ENCODE data around the gene RP9.

Gene RP9, protein sequence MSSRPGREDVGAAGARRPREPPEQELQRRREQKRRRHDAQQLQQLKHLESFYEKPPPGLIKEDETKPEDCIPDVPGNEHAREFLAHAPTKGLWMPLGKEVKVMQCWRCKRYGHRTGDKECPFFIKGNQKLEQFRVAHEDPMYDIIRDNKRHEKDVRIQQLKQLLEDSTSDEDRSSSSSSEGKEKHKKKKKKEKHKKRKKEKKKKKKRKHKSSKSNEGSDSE

DNA sequence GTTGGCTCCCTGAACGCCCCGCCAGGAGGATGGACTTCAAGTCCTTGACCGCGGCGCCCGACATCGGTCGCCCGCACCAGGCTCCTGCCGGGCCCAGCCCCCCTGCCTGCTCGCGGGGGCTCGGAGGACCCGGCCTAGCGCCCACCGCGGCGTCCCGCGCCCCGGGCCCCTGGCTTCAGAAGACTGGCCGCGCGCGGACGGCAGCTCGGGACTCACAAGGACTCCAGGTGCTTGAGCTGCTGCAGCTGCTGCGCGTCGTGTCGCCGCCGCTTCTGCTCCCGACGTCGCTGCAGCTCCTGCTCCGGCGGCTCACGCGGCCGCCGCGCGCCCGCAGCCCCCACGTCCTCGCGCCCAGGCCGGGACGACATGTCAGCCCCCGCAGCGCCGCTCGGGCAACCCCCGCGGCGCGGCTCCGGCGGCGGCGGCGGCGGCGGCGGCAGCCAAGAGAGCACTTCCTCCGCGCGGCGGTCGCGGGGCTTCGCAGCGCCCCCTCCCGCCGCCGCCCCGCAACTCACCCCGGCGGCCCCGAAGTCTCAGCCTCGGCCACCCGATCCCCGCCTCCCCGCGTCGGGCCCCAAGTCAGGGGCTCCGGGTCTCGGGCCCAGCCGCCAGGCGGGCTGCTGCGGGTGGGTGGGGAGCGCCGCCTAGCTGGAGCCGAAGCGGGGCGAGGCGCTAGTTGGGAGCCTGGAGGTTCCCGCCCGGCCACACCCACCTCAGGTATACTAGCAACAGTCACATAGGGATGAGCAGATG, at the start of gene RP9:
Gene RP9, minus strand, starts transcription at position 400 of the 753 bp plus-strand sequence. Its CDS starts 32 bp downstream, at position 368.
- peak; percentile 75 for DNase-seq (ENCODE audit: low spot score)

DNA sequence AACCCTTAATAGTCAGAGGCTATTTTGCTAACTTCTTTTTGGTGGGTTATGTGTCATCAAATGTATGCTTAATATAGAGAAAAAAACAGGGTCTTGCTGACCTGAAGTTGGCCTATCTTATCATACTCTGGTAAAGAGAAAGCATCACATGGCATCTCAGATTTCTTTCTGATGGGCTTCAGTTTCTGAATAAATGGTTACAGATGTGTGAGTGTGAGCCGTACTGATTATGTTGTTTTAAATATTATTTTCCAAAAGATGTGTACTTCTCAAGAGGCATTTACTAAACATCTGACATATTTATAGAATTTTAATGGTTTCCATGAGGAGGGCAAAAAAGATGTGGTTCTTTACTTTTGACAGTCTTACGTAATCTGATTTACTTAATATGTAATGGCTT, 48.6 kb upstream of the RP9 start:
- DNase-seq (ENCODE audit: low spot score), result no peak

DNA sequence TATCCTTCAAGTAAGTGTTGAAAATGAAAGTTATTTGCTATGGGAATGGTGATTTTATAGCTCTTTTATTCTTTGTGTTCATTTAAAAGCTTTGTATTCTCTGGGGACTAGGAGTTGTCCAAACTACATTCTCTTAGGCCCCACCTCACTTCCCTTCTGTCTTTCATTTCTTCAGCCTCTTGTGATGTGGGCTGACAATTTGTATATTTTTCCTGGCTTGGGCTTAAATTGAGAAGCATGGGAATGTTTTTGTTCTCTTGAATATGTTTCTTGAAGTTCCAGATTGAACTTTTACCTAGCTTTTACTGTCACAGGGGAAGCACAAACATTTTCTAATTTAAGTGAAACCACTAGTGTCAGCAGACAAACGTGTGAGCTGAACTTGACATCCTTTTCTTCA, 48.1 kb upstream of the RP9 start:
- DNase-seq (ENCODE audit: low spot score), result peak; percentile 8

DNA sequence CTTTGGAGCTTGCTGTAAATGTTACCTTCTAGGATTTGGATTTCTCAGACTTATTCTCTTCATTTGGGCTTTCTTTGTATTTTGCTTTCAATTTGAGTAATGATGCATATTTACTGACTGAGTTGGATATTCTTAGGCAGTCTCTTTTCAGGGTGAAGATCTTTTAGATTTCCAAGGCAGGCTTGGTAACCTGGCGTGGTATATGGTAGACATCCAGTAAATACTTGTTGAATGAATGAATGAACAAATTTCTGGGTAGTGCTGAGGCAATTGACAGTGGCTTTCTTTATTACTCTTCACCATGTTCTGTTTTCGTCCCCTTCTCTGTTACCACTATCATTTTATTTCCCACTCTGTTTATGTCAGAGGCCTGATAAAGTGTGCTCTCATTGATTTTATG, 47.2 kb upstream of the RP9 start:
- no peak for DNase-seq (ENCODE audit: low spot score)

DNA sequence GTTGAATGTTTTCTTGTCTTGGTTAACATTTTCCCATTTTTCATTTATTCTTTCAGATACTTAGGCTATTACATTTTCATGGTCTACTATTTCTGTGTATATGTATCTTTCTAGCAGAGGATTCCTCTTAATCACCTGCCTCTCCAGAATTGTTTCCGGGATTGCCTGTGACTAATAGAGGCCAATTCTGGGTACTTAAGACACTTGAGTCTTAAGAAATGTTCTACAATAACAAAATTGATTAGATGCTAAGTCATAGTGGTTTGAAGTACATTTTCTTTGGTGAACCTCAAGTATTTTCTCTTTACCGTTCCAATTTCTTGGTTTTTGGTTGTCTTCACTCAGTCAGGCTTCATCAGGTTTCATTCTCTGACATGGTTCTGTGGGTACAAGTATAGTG, 46.6 kb upstream of the RP9 start:
- no peak for DNase-seq (ENCODE audit: low spot score)

DNA sequence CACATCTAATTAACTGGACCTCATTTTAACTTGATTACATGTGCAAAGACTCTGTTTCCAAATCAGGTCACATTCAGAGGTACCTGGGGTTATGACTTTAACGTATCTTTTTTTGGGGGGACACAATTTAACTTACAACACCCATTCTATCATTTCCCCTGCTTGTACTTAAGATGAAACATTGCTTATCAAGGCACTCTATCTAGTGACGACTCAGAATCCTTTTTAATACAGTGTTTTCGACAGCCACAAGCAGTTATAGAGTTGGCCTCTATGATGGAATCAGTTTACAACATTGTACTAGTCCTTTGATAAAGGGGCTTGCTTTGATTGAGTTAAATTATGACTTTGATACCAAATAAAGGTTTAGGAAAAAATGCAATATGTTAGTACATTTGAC, 42.9 kb upstream of the RP9 start:
- no peak for DNase-seq (ENCODE audit: low spot score)

DNA sequence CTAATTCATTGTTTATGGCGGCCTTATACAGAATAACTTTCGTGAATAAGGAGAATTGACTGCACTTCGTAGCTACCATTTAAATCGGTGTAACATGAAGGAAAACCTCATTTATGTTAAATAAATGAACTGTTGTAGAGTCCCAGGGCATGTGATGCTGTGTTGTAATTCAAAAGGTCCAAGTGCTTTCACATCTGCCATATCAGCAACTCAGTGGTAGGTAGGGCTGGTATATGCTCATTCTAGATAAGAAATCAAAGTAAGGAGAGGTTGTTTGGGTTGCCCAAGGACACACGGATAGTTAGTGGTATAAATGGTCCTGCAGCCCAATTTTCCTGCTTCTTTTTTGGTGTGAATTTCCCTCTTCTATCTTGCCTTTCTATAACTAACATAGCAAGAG, 36.0 kb upstream of the RP9 start:
- DNase-seq (ENCODE audit: low spot score), result no peak

DNA sequence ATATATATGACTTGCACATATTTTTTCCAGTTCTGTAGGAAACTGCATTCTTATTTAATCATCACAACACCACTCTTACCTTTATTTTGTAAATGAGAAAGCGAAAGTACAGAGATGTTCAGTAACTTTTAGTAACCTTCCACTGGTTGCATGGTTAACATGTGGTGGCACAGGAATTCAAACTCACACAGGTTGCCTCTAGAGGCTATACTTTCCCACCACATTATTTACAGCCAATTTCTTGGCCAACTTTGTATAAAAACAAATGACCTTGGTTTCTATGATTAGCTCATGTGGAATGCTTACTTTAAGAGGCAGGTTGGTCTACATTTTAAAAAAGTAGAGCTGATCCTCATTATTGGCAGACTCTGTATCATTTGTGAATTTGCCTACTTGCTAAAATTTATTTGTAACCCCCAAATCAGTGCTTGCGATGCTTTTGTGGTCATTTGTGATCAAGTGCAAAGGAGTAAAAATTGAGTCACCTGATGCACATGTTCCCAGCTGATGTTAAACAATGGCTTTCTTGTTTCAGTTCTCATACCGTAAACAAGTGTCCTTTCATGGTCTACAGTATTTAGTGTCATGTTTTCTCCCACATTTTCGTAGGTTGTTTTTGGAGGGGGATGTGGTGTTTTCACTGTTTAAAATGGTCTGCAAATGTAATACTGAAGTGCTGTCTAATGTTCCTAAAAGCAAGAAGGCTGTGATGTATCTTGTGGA, 35.0 kb upstream of the RP9 start:
- no peak for DNase-seq (ENCODE audit: low spot score)

DNA sequence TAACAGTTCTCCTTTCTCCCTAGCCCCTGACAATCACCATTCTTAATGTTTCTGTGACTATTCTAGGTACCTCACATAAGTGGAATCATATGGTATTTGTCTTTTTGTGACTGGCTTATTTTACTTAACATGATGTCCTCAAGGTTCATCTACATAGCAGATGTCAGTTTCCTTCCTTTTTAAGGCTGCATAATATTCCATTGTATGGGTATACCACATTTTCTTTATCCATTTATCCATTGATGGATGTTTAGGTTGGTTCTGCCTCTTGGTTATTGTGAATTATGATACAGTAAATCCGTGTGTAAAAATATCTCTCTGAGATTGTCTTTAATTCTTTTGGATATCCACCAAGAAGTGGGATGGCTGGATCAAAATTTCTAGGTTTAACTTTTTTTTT, 33.4 kb upstream of the RP9 start:
- DNase-seq (ENCODE audit: low spot score), result no peak

DNA sequence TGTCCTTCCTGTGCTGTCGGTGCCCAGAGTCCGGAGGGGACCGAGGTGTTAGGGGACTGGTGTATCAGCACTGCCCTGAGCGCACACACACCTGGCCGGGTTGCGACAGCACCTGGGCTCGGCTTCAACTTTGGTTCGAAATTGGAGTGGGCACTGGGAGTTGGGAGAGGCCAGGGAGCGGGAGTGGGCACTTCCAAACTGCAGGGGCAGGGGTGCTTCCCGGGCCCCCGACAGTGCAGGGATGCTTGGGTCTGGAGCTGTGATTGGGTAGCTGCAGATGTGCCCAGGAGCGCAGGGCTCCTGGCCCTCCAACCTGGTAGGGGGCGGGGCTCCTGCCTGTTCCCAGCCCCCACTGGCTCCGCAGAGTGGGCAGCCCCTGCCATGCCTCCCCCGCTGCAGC, 27.9 kb upstream of the RP9 start:
- DNase-seq (ENCODE audit: low spot score), result no peak

DNA sequence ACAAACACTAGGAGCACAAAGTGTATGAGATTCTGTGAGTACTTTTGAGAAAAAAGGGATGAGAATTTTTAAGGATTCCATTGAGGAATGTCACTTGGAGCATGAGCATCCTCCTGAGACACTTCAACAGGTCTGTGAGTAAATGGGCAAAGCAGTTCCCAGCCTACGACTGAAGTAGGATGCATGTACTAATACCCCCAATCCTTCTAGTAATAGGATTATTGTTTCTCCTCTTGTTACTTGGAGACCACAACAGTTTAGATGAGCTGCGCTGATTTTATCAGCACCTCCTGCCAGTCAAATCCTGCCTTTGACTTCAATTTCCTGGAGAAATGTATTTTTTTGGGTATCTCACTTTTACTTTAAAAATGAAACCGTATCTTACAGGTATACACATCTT, 21.0 kb upstream of the RP9 start:
- no peak for DNase-seq (ENCODE audit: low spot score)

DNA sequence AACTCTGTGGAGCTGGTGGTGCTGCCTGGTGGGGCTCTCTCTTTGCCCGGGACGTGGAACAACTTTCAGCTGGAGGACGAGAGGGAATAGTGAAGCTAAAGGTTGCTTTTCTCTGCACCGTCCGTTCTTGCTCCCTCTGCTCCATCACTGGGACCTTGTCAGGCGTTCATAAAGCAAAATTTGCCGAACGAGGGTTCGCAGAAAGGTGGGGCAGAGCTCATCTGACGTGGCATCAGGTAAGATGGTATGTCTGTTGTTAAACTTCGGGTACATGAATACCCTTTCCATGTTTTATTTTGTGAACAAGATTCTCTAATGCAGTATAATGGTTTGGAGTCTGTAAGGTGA, 20.6 kb upstream of the RP9 start:
- no peak for DNase-seq (ENCODE audit: low spot score)

DNA sequence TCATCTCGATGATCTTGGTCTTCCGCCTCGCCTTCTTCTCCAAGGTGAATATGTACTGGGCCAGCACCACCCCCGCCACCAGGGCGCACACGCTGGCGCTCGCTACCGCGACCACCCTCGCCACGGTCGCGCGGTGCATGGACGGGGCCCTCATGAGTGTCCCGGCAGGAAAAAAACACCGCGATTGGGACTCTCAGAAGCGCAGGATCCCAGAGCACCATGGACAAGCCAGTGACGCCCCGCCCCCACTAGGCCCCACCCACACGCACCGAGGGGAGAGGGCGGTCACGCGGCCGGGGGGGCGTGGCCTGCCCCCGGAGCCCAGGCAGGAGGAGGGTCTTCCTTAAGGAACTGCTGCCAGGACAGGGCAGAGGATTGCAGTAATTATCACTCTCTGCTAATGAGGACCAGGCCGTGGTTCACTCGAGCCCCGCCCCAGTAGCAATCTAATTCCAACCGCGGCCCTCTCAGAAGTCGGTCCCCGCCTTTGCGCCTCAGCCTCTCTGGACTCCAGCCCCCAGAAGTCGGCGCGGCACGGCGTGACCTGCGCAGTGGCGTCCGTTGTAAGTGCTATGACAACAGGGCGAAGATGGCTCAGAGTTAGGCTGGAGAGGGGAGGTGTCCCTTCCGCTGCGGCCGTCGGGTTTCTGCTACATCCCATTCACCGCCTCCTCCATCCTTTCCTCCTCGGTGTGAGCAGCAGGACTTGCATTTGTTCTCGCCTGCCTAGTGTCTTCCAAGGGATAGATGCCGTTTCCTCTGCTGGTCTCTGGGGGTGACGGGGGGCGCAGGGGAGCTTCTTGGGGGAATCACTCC, 20.0 kb upstream of the RP9 start, which contains the start of gene BBS9:
Gene BBS9, plus strand, starts transcription at position 575 of the 816 bp plus-strand sequence. CDS start 16,689 bp downstream, outside the sequence.
- peak; percentile 96 for DNase-seq (ENCODE audit: low spot score)

DNA sequence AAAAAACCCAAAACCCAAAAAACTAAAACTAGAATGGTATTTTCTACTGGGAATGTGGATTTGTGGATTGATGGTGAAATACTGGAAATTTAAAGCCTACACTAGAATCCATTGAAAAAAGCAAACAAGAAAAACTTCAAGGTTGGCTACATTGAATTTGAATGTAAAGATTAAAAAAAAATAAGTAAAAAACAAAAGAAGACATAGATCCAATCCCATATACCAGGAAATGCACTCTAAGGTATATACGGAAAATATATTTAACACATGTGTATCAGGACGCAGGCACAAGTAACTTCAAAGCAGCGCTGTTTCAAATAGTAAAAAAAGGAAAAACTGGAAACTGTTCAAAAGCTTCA, 19.4 kb upstream of the RP9 start:
- no peak for DNase-seq (ENCODE audit: low spot score)

DNA sequence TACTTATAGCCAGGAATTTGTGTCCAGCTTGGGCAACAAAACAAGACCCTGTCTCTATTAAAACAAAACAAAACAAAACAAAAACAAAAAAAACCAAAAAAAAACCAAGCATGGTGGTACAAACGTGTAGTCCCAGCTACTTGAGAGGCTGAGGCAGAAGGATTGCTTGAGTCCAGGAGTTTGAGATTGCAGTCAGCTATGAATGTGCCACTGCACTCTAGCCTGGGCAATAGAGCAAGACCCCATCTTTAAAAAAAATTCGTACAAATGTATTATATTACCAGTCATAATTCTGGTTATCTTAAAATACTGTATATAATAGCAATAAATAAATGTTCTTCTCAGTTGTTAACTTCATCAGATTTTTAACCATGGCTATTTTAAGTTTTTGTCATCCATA, 17.9 kb upstream of the RP9 start:
- DNase-seq (ENCODE audit: low spot score), result no peak

DNA sequence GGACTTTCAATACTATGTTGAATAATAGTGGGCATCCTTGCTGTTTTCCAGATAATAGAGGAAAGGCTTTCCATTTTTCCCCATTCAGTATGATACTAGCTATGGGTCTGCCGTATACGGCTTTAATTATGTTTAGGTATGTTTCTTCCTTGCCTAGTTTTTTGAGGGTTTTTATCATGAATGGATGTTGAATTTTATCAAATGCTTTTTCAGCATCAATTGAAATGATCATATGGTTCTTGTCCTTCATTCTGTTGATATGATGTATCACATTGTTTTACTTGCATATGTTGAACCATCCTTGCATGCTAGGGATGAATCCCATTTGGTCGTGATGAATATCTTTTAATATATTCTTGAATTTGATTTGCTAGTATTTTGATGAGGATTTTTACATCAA, 9.2 kb upstream of the RP9 start:
- no peak for DNase-seq (ENCODE audit: low spot score)

DNA sequence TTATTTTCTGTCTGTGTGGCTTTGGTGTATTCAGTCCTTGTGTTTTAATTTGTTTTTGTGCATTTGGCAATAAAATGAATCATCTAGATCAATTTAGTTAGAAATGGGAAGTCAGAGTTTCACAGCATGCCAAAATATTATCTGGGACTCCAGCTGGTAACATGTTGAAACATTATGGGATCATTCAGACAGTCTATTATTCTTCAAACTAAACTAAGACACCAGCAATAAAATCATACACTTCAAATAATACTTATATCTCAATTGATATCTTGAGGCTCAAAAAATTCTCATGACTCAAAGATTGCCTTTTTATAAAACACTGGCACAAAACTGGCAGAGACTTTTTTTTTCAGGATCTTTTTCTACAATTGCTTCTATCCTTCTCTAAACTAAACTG, 5.8 kb upstream of the RP9 start:
- DNase-seq (ENCODE audit: low spot score), result no peak

DNA sequence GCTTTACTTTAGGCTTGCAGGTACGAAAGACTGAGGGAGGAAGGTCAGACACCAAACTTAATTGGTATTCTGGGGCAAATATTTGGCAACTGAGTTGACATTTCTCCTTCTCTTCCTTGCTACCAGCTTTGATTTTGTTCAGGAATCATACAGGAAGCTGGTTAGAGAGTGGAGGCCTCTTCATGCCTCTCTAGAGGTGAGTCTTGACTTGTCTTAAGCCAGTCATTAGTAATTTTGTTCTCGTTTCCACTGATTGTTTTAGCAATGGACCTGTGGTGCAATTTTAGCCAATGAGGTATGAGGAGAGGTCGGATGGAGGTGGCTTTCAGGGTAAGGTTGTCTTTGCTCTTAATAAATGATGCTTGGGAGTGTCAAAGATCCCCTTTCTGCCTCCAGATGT, 2.4 kb upstream of the RP9 start:
- no peak for DNase-seq (ENCODE audit: low spot score)

DNA sequence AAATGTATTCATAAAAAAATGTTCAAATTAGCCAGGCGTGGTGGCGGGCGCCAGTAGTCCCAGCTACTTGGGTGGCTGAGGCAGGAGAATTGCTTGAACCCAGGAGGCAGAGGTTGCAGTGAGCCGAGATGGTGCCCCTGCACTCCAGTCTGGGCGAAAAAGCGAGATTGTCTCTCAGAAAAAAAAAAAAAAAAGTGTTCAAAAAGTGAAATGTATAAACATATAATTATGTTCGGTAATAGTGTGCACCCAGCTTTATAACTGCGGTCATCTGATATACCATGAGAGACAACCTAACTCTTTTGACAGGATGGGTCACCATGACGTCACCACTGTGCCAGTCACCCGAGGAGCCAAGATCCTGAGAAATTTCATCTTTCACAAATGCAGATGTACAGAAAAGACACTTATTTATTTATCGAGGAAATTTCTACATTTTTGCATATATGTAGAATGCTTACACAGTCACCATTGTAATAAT, 594 bp upstream of the RP9 start:
- no peak for DNase-seq (ENCODE audit: low spot score)

DNA sequence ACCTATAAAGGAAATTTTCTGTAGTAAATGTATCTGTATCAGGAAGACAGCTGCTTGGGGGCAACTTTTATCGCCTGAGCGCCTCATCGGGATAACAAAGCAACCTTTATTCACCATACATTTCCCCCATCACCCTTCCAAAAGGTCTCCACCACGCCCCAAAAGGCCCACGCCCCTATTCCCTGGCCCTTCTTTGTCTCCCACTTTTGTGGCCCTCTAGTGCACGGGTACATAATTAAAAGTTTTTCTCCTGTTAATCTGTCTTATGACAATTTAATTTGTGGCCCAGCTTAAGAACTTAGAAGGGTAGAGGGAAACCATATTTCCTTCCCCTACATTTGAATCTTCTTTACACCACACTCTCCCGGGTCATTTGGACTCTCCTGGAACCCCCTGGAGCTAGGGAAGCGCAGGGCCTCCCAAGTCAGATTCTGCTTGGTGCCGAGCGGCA, 625 bp downstream of the RP9 start:
- peak; percentile 25 for DNase-seq (ENCODE audit: low spot score)

DNA sequence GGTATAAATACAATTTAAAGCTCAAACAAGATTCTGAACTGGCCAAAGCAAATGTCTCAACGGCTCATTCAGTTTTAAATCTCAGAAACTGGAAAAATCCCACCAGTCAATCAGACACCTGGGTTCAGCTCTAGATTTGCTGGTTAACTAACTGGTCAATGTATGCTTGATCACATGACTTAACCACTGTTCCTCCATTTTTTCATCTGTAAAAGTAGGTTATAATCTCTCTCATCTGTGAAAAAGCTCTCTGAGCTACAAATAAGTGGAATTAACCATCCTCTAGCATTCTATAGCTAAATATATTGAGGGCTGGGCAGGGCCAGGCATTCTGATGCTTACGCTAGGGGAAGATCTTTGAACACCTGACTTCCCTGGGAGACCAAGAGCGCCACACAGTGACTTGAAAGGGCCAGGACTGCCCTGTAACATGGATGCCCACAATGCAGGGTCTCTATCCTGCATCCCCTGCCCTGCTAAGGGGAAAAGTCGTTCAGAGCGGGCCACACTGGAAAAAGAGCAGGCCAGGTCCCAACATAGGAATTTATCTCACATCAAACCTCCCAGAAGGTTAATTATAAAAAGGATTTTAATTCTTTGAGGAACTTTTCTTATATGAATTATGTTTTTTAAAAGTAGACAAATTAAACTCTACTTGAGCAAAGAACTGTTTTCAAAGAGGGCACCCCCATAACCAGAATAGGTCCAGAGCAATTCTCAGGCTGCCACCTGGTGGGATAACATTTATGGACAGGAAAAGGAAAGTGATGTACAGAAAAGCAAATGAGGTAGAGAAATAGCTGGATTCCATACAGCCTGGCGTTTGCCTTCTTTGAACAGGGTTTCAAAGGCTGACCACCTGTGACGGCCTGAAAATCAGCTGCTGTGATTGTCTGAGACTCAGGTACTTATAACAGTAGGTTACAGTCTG, 1.8 kb downstream of the RP9 start:
- peak; percentile 15 for DNase-seq (ENCODE audit: low spot score)

All from putamen (tissue), 1 donor.